Amygdala (tissue), 56 donors: ENCODE data around the gene GNL3L.
"Not testable (repeated sequence)": the region's sequence is repeated elsewhere in the genome, so short reads cannot be mapped to it uniquely, and the experiment has no call there.

Experiments used
- DNase-seq, 56 donors: peaks; one replicate each; lab custom pipeline; 2025; lab: John Stamatoyannopoulos, UW

The GNL3L gene

GRCh38 chrX:54551801-54552200 lies 21.8 kb downstream of the GNL3L start:
- no peak for DNase-seq

- DNase-seq, result not testable (repeated sequence)
Measured at GRCh38 chrX:54555006-54555405, 25.0 kb downstream of the GNL3L start.

- no peak for DNase-seq
Measured at GRCh38 chrX:54560411-54560810, 30.4 kb downstream of the GNL3L start.

- DNase-seq, result no peak
Measured at GRCh38 chrX:54561622-54562021, 31.6 kb downstream of the GNL3L start.

- no peak for DNase-seq
Measured at GRCh38 chrX:54564936-54565335, 34.9 kb downstream of the GNL3L start.

- no peak for DNase-seq
Measured at GRCh38 chrX:54570332-54570731, 40.3 kb downstream of the GNL3L start.

GRCh38 chrX:54572641-54573040 lies 42.6 kb downstream of the GNL3L start:
- DNase-seq, result not testable (repeated sequence)

GRCh38 chrX:54597728-54598127 lies 67.7 kb downstream of the GNL3L start:
- no peak for DNase-seq

GRCh38 chrX:54602563-54602962 lies 72.5 kb downstream of the GNL3L start:
- no peak for DNase-seq
